ENCODE results near the gene DOCK10.

DOCK10 gene

GRCh38 chr2:224941960-224942359, 100.3 kb downstream of the DOCK10 start:
- TF ChIP-seq OSR1 (CRISPR knock-in tag; IDR thresholded peaks at IDR 0.05) (no peak), GLIS3 (CRISPR knock-in tag; IDR thresholded peaks at IDR 0.05) (no peak), ZNF565 (CRISPR knock-in tag; conservative IDR thresholded peaks at IDR 0.05; ENCODE audit: low read depth) (no peak)
- ATAC-seq: no peak

GRCh38 chr2:224940618-224941017, 101.7 kb downstream of the DOCK10 start:
- ATAC-seq: no peak
- TF ChIP-seq GLIS3 (CRISPR knock-in tag; IDR thresholded peaks at IDR 0.05): no peak
- TF ChIP-seq ESRRG (CRISPR knock-in tag; IDR thresholded peaks at IDR 0.05): no peak
- no peak for TF ChIP-seq OSR1 (CRISPR knock-in tag; IDR thresholded peaks at IDR 0.05)
- TF ChIP-seq TSHZ2 (CRISPR knock-in tag; IDR thresholded peaks at IDR 0.05): no peak
- no peak for TF ChIP-seq CREB5 (CRISPR knock-in tag; IDR thresholded peaks at IDR 0.05; ENCODE audit: low read depth)
- no peak for TF ChIP-seq CSDC2 (CRISPR knock-in tag; IDR thresholded peaks at IDR 0.05)

- ATAC-seq: peak; percentile 91
- TF ChIP-seq TSHZ2 (CRISPR knock-in tag; IDR thresholded peaks at IDR 0.05) (no peak), ZNF565 (CRISPR knock-in tag; conservative IDR thresholded peaks at IDR 0.05; ENCODE audit: low read depth) (no peak), TOX (CRISPR knock-in tag; IDR thresholded peaks at IDR 0.05; ENCODE audit: borderline replicate concordance) (peak; percentile 58; the same call in 1 of the 2 replicates), ZNF8 (CRISPR knock-in tag; IDR thresholded peaks at IDR 0.05) (no peak), TCF4 (CRISPR knock-in tag; IDR thresholded peaks at IDR 0.05; ENCODE audit: borderline replicate concordance) (peak; percentile 60; the same call in 1 of the 2 replicates), ARNTL (CRISPR knock-in tag; IDR thresholded peaks at IDR 0.05; ENCODE audit: borderline replicate concordance, low read depth) (no peak), CREB5 (CRISPR knock-in tag; IDR thresholded peaks at IDR 0.05; ENCODE audit: low read depth) (no peak), ISL1 (CRISPR knock-in tag; IDR thresholded peaks at IDR 0.05) (peak; percentile 60), ZFP3 (CRISPR knock-in tag; IDR thresholded peaks at IDR 0.05) (no peak), CSRNP3 (CRISPR knock-in tag; IDR thresholded peaks at IDR 0.05) (no peak)
Observed at GRCh38 chr2:224938651-224939182, 103.6 kb downstream of the DOCK10 start.

DNA sequence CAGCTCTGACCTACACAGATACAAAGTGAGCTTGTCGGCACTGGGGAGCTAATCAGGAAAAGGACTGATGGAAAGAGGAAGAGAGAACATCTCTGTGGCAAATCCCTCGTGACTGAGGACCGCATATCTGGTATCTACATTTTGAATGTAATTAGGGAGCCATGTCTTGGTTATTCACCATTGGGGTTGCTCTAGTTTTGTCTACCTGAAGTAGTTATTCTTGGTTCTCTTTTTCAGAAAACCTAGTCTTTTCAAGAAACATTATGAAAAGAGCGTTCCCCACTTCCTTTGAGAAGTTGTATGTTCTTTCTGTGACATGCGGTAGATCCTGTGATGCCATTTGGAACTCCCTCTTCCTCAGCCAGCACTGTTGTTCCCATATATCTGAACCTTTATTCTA, 104.4 kb downstream of the DOCK10 start:
- no peak for ATAC-seq
- TF ChIP-seq PPARA (CRISPR knock-in tag; IDR thresholded peaks at IDR 0.05; ENCODE audit: borderline replicate concordance): no peak
- no peak for TF ChIP-seq RARB (CRISPR knock-in tag; IDR thresholded peaks at IDR 0.05)
- TF ChIP-seq ISL1 (CRISPR knock-in tag; IDR thresholded peaks at IDR 0.05): no peak
- no peak for TF ChIP-seq TCF4 (CRISPR knock-in tag; IDR thresholded peaks at IDR 0.05; ENCODE audit: borderline replicate concordance)
- no peak for TF ChIP-seq ZNF8 (CRISPR knock-in tag; IDR thresholded peaks at IDR 0.05)
- no peak for TF ChIP-seq ZNF70 (CRISPR knock-in tag; IDR thresholded peaks at IDR 0.05)
- TF ChIP-seq ZFP3 (CRISPR knock-in tag; IDR thresholded peaks at IDR 0.05): no peak
- TF ChIP-seq, protein P1, sequence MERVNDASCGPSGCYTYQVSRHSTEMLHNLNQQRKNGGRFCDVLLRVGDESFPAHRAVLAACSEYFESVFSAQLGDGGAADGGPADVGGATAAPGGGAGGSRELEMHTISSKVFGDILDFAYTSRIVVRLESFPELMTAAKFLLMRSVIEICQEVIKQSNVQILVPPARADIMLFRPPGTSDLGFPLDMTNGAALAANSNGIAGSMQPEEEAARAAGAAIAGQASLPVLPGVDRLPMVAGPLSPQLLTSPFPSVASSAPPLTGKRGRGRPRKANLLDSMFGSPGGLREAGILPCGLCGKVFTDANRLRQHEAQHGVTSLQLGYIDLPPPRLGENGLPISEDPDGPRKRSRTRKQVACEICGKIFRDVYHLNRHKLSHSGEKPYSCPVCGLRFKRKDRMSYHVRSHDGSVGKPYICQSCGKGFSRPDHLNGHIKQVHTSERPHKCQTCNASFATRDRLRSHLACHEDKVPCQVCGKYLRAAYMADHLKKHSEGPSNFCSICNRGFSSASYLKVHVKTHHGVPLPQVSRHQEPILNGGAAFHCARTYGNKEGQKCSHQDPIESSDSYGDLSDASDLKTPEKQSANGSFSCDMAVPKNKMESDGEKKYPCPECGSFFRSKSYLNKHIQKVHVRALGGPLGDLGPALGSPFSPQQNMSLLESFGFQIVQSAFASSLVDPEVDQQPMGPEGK (CRISPR knock-in tag; IDR thresholded peaks at IDR 0.05; ENCODE audit: borderline replicate concordance): no peak
- no peak for TF ChIP-seq CREB5 (CRISPR knock-in tag; IDR thresholded peaks at IDR 0.05; ENCODE audit: low read depth)
- TF ChIP-seq ZFP30 (CRISPR knock-in tag; IDR thresholded peaks at IDR 0.05): no peak
- TF ChIP-seq CSDC2 (CRISPR knock-in tag; IDR thresholded peaks at IDR 0.05): no peak
- TF ChIP-seq ZC3H10 (CRISPR knock-in tag; IDR thresholded peaks at IDR 0.05): no peak
- no peak for TF ChIP-seq GLIS3 (CRISPR knock-in tag; IDR thresholded peaks at IDR 0.05)
- TF ChIP-seq BACH2 (CRISPR knock-in tag; IDR thresholded peaks at IDR 0.05; ENCODE audit: borderline replicate concordance): no peak
- TF ChIP-seq ARNTL (CRISPR knock-in tag; IDR thresholded peaks at IDR 0.05; ENCODE audit: borderline replicate concordance, low read depth): no peak
- no peak for TF ChIP-seq OSR1 (CRISPR knock-in tag; IDR thresholded peaks at IDR 0.05)
